Measurements from ENCODE around the gene IRF5. TPM values are rescaled to one million over a fixed set of nuclear protein-coding genes. Genes with fewer than 3 reads are reported as not detected.

The IRF5 gene
- total RNA-seq, 1 experiment from 2014 or later = 0.66 TPM

- ATAC-seq = no peak
- peaks cover 6% of the 10 kb centered on the region for H3K4me1 Mint-ChIP-seq
- H3K4me3 Mint-ChIP-seq = no peak overlapping the region
- POLR2A ChIA-PET = no interaction called here
- H3K27ac Mint-ChIP-seq = no peak overlapping the region
- H3K9me3 Mint-ChIP-seq = peaks cover 8% of the 10 kb centered on the region
- TF ChIP-seq E2F5 (CRISPR knock-in tag; IDR thresholded peaks at IDR 0.05) (no peak), NR2C2 (CRISPR knock-in tag; IDR thresholded peaks at IDR 0.05) (no peak)
- peaks cover 36% of the 10 kb centered on the region for H3K27me3 Mint-ChIP-seq (ENCODE audit: low read depth)
- DNase-seq (ENCODE audit: low spot score) = no peak
- no peaks in the 10 kb centered on the region; the same call in 1 of the 2 replicates for H3K36me3 Mint-ChIP-seq
- CTCF ChIA-PET = interaction anchor here (1.1 to 2.3 kb wide), 6 partner anchors 15 to 160 kb away, joined by 3 to 10 read pairs (median 8); partner anchors contain the start of gene KCP
These were observed 5.5 kb upstream of the IRF5 start for GRCh38 chr7:128931965-128932861.

- H3K4me3 Mint-ChIP-seq = no peak overlapping the region
- no peak for ATAC-seq
- no peak overlapping the region for H3K27ac Mint-ChIP-seq
These were observed 4.9 kb upstream of the IRF5 start for GRCh38 chr7:128932862-128933179.

More at GRCh38 chr7:128932862-128933179, 4.9 kb upstream of the IRF5 start:
- DNase-seq (ENCODE audit: low spot score) = no peak
- ChIA-PET CTCF (interaction anchor here (0.9 to 2.1 kb wide), 5 partner anchors 14 to 159 kb away, joined by 3 to 10 read pairs (median 6); partner anchors contain the start of gene KCP), POLR2A (interaction anchor here (1.0 kb wide), 1 partner anchor 159 kb away, joined by 3 read pairs; no protein-coding TSS in a partner anchor)
- H3K27me3 Mint-ChIP-seq (ENCODE audit: low read depth) = peaks cover 42% of the 10 kb centered on the region
- H3K4me1 Mint-ChIP-seq = peaks cover 8% of the 10 kb centered on the region
- TF ChIP-seq ATF6 (CRISPR knock-in tag; IDR thresholded peaks at IDR 0.05) = no peak
- TF ChIP-seq GABPB1 (CRISPR knock-in tag; IDR thresholded peaks at IDR 0.05) = no peak
- TF ChIP-seq, protein P1, sequence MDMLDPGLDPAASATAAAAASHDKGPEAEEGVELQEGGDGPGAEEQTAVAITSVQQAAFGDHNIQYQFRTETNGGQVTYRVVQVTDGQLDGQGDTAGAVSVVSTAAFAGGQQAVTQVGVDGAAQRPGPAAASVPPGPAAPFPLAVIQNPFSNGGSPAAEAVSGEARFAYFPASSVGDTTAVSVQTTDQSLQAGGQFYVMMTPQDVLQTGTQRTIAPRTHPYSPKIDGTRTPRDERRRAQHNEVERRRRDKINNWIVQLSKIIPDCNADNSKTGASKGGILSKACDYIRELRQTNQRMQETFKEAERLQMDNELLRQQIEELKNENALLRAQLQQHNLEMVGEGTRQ (CRISPR knock-in tag; IDR thresholded peaks at IDR 0.05) = no peak
- no peak for TF ChIP-seq NFYB (CRISPR knock-in tag; conservative IDR thresholded peaks at IDR 0.05; ENCODE audit: low read depth)
- no peak for TF ChIP-seq ZNF396 (CRISPR knock-in tag; IDR thresholded peaks at IDR 0.05; ENCODE audit: borderline replicate concordance)
- no peak for TF ChIP-seq USF1 (CRISPR knock-in tag; IDR thresholded peaks at IDR 0.05)
- TF ChIP-seq, protein P2, sequence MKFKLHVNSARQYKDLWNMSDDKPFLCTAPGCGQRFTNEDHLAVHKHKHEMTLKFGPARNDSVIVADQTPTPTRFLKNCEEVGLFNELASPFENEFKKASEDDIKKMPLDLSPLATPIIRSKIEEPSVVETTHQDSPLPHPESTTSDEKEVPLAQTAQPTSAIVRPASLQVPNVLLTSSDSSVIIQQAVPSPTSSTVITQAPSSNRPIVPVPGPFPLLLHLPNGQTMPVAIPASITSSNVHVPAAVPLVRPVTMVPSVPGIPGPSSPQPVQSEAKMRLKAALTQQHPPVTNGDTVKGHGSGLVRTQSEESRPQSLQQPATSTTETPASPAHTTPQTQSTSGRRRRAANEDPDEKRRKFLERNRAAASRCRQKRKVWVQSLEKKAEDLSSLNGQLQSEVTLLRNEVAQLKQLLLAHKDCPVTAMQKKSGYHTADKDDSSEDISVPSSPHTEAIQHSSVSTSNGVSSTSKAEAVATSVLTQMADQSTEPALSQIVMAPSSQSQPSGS (CRISPR knock-in tag; IDR thresholded peaks at IDR 0.05; ENCODE audit: borderline replicate concordance, low read depth) = no peak
- no peak for TF ChIP-seq CREB1 (CRISPR knock-in tag; IDR thresholded peaks at IDR 0.05)
- TF ChIP-seq CBFB (CRISPR knock-in tag; IDR thresholded peaks at IDR 0.05; ENCODE audit: low read depth) = no peak
- TF ChIP-seq ZNF219 (CRISPR knock-in tag; IDR thresholded peaks at IDR 0.05; ENCODE audit: borderline replicate concordance) = no peak
- TF ChIP-seq JAZF1 (CRISPR knock-in tag; IDR thresholded peaks at IDR 0.05) = no peak
- TF ChIP-seq ZBTB43 (CRISPR knock-in tag; IDR thresholded peaks at IDR 0.05) = no peak
- TF ChIP-seq, protein P3, sequence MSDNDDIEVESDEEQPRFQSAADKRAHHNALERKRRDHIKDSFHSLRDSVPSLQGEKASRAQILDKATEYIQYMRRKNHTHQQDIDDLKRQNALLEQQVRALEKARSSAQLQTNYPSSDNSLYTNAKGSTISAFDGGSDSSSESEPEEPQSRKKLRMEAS (CRISPR knock-in tag; IDR thresholded peaks at IDR 0.05) = no peak
- no peak for TF ChIP-seq ZNF138 (CRISPR knock-in tag; conservative IDR thresholded peaks at IDR 0.05)
- TF ChIP-seq, protein P4, sequence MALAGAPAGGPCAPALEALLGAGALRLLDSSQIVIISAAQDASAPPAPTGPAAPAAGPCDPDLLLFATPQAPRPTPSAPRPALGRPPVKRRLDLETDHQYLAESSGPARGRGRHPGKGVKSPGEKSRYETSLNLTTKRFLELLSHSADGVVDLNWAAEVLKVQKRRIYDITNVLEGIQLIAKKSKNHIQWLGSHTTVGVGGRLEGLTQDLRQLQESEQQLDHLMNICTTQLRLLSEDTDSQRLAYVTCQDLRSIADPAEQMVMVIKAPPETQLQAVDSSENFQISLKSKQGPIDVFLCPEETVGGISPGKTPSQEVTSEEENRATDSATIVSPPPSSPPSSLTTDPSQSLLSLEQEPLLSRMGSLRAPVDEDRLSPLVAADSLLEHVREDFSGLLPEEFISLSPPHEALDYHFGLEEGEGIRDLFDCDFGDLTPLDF (CRISPR knock-in tag; IDR thresholded peaks at IDR 0.05) = no peak
- TF ChIP-seq ELF4 (CRISPR knock-in tag; IDR thresholded peaks at IDR 0.05; ENCODE audit: low read depth) = no peak
- TF ChIP-seq ATF1 (CRISPR knock-in tag; IDR thresholded peaks at IDR 0.05) = no peak
- H3K36me3 Mint-ChIP-seq = no peaks in the 10 kb centered on the region; the same call in 1 of the 2 replicates
- H3K9me3 Mint-ChIP-seq = peaks cover 6% of the 10 kb centered on the region
